ENCODE measurements around the gene GOLGA8N. TPM values are rescaled to one million over a fixed set of nuclear protein-coding genes. Genes with fewer than 3 reads are reported as not detected.

GOLGA8N gene
- total RNA-seq, 1 donor from 2014 or later, result 14.3 TPM

DNA sequence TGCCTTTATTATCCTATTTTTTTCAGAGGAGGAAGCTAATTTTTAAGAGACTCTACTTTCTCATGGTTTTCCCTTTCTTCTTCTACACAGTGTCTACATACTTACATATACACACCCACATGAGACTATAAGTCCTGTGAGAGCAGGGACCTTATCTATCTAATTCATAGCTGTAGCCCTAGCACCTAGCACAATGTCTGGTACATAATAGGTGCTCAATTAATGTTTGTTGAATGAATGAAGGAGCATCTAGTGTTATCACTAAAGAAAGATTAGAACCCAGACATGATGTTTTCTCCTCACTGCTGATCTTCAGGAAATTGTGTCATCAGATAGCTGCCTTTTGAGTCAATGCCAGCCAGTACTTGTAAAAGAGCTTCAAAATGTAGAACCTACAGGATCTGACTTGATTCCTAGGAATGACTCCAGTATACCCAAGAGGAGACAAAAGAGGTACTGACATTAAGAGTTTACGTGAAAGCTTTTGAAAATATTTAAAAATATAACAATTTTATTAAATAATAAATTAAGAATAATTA lies 50.7 kb downstream of the GOLGA8N start:
- Histone ChIP-seq H3K4me1 (no peaks in the 10 kb centered on the region), H3K36me3 (no peaks in the 10 kb centered on the region), H3K9me3 (no peaks in the 10 kb centered on the region), H3K27ac (no peak overlapping the region), H3K4me3 (no peak overlapping the region), H3K27me3 (ENCODE audit: low read depth) (no peaks in the 10 kb centered on the region)
- ATAC-seq (no peak), DNase-seq (no peak)
- intact Hi-C loops (cut with DNase I), result no loop called here
- TF ChIP-seq, protein P1, sequence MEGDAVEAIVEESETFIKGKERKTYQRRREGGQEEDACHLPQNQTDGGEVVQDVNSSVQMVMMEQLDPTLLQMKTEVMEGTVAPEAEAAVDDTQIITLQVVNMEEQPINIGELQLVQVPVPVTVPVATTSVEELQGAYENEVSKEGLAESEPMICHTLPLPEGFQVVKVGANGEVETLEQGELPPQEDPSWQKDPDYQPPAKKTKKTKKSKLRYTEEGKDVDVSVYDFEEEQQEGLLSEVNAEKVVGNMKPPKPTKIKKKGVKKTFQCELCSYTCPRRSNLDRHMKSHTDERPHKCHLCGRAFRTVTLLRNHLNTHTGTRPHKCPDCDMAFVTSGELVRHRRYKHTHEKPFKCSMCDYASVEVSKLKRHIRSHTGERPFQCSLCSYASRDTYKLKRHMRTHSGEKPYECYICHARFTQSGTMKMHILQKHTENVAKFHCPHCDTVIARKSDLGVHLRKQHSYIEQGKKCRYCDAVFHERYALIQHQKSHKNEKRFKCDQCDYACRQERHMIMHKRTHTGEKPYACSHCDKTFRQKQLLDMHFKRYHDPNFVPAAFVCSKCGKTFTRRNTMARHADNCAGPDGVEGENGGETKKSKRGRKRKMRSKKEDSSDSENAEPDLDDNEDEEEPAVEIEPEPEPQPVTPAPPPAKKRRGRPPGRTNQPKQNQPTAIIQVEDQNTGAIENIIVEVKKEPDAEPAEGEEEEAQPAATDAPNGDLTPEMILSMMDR (IDR thresholded peaks at IDR 0.05), result no peak

DNA sequence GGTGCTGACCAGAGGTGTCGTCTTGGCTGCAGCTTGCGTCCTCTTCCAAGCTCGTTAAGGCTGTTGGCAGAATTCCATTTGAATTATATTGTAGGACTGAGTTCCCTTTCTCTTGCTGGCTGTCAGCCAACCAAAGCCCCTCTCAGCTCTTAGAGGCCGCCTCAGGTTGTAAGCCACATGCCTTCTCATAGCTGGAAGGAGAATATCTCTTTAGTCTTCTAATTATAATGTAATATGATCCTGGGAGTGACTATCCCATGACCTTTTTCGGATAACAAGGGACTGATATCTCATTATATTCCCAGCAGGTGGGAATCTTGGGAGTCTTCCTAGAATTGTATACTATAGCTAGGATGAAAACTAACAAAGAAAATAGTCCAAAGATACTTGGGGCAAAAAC lies 53.0 kb downstream of the GOLGA8N start:
- TF ChIP-seq, protein P1 (IDR thresholded peaks at IDR 0.05), result no peak
- no peaks in the 10 kb centered on the region for H3K27me3 ChIP-seq (ENCODE audit: low read depth)
- ATAC-seq (no peak), DNase-seq (no peak)
- H3K36me3 ChIP-seq, result no peaks in the 10 kb centered on the region
- no peaks in the 10 kb centered on the region for H3K4me1 ChIP-seq
- no peak overlapping the region for H3K27ac ChIP-seq
- intact Hi-C loops (cut with DNase I), result no loop called here
- no peak overlapping the region for H3K4me3 ChIP-seq
- H3K9me3 ChIP-seq, result no peaks in the 10 kb centered on the region

DNA sequence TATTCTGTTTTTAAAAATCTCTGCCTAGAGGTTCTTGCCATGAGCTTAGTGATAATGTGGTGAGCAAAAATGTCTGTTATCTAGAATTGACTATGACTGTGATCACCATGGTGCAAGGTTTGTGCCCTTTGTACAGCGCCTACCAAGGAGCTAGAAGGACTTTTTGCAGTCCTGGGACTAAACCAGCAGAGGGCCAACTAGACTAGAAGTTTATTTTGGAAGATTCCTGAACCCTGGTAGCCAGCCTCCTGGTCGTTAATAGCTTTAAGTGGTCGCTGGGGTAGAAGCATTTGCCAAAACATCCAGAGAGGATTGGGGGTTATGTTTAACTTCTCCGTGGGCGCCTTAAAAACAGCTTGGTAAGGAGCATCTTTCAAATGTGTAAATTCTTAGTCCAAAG lies 56.1 kb downstream of the GOLGA8N start:
- H3K27ac ChIP-seq, result no peak overlapping the region
- H3K4me1 ChIP-seq, result no peaks in the 10 kb centered on the region
- H3K27me3 ChIP-seq (ENCODE audit: low read depth), result no peaks in the 10 kb centered on the region
- no peaks in the 10 kb centered on the region for H3K9me3 ChIP-seq
- no peaks in the 10 kb centered on the region for H3K36me3 ChIP-seq
- ATAC-seq, result no peak
- intact Hi-C loops (cut with DNase I), result no loop called here
- TF ChIP-seq, protein P1 (IDR thresholded peaks at IDR 0.05), result no peak
- no peak for DNase-seq
- H3K4me3 ChIP-seq, result no peak overlapping the region

DNA sequence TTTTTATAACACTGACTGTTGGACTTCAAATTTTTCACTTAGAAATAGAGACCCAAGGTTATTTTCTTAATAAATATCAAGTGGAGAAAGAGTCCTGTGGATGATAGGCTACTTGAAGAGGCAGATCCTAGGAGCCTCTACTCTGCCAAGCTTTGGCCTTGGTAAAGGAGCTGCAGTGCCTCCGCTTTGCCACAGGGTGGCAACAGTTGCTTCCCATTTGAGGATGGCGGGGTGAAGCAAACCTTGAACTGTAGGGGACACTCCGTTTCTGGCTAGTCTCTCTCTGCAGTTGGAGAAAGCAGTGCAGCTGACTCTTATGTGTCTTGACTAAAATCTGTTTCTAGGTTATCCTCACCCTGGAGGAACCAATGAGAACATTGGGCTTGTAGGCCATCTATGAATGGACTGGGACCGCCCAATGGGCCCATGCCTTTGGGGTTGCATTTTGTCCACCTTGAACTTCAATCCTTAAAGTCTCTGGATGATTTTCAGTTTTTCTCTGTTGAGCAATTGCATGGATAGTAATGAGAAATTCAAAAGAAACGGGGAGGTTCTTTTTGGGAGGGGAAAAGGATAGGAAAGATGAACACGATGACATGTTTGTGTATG lies 58.1 kb downstream of the GOLGA8N start:
- peak; percentile 53 for DNase-seq
- intact Hi-C loops (cut with DNase I), result no loop called here
- Histone ChIP-seq H3K36me3 (no peaks in the 10 kb centered on the region), H3K4me3 (no peak overlapping the region), H3K4me1 (no peaks in the 10 kb centered on the region), H3K27me3 (ENCODE audit: low read depth) (no peaks in the 10 kb centered on the region), H3K9me3 (no peaks in the 10 kb centered on the region), H3K27ac (no peak overlapping the region)
- ATAC-seq, result peak; percentile 90 to 91
- TF ChIP-seq, protein P1 (IDR thresholded peaks at IDR 0.05), result peak; percentile 86

DNA sequence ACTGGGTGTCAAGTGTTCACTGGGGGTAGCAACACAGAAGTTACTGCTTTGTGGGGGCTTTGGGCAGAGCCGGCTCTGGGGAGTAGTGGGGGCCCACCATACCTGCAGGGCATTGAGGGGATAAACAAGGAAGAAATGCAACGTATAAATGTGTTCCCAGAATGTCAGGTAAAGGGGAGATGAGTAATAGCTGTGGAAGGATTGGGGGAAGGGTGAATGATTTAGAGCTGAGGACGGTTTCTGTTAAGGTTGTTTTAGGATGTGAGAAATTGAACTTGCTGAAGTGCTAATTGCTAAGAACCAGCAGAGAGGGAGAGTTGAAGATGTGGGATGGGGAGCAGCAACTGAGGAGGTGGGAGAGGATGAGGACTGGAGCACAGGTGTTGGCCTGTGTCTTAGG lies 58.9 kb downstream of the GOLGA8N start:
- no peaks in the 10 kb centered on the region for H3K9me3 ChIP-seq
- intact Hi-C loops (cut with DNase I), result no loop called here
- no peaks in the 10 kb centered on the region for H3K27me3 ChIP-seq (ENCODE audit: low read depth)
- TF ChIP-seq, protein P1 (IDR thresholded peaks at IDR 0.05), result no peak
- H3K36me3 ChIP-seq, result no peaks in the 10 kb centered on the region
- H3K4me3 ChIP-seq, result no peak overlapping the region
- DNase-seq (no peak), ATAC-seq (no peak)
- H3K4me1 ChIP-seq, result no peaks in the 10 kb centered on the region
- H3K27ac ChIP-seq, result no peak overlapping the region
